Panc1 (cell line): ENCODE results near the gene ATP11C. TPM values are rescaled to one million over a fixed set of nuclear protein-coding genes. Genes with fewer than 3 reads are reported as not detected.
A peak's percentile ranks its signal among the peaks of the same experiment; 100 is the strongest.

Experiments used
- ATAC-seq: fragments of 200-7000 bp; cut with Tn5 transposase; 2 replicates; pipeline ENCODE4 v1.9.1; 2020; ENCODE audit warnings: mild to moderate bottlenecking, moderate library complexity
- BruUV-seq: library from RNA; stranded (reverse); fragments of 400-500 nt; replicated peaks from 2 replicates; lab custom pipeline; 2021; lab: Mats Ljungman, UMichigan
- CTCF ChIA-PET: fragments of 300-600 bp; sonication (Branson Sonifier 250); formaldehyde crosslinking; loops from one replicate; lab custom pipeline; 2022; ENCODE audit warnings: antibody characterized with exemption; lab: Charles Lee
- POLR2A ChIA-PET: fragments of 300-600 bp; sonication (Branson Sonifier 250); formaldehyde crosslinking; loops from one replicate; lab custom pipeline; 2022; ENCODE audit warnings: antibody characterized with exemption; lab: Charles Lee
- DNase-seq: peaks from one replicate; pipeline ENCODE4 v3.0.0-alpha.2; 2010; ENCODE audit warnings: low read depth, low spot score
- H3K27ac ChIP-seq: 2 replicates; pipeline ENCODE4 v1.5.1; 2011; ENCODE audit warnings: mild to moderate bottlenecking, low read length, inconsistent platforms
- H3K27me3 ChIP-seq: fragments of 200-500 bp; sonication (Bioruptor generic); 2 replicates; pipeline ENCODE4 v1.6.0; 2014; ENCODE audit warnings: low read length, inconsistent platforms; ENCODE audit not compliant: control insufficient read depth, insufficient read depth
- H3K36me3 ChIP-seq: fragments of 200-500 bp; sonication (Bioruptor generic); 2 replicates; pipeline ENCODE4 v1.5.1; 2014; ENCODE audit warnings: inconsistent platforms, mild to moderate bottlenecking, low read length, moderate library complexity; ENCODE audit not compliant: control insufficient read depth, insufficient read depth
- H3K4me1 ChIP-seq: 2 replicates; pipeline ENCODE4 v1.5.1; 2011; ENCODE audit warnings: inconsistent platforms, mild to moderate bottlenecking, low read length, moderate library complexity; ENCODE audit not compliant: control insufficient read depth, insufficient read depth
- H3K4me3 ChIP-seq, 2 experiments: 2 replicates each; pipeline ENCODE4 v1.5.1; 2011 to 2012; ENCODE audit warnings: low read depth in 2 of 2, low read length in 2 of 2, mild to moderate bottlenecking in 2 of 2, inconsistent platforms in 1 of 2, moderate library complexity in 1 of 2
- H3K9me3 ChIP-seq: fragments of 200-500 bp; sonication (Bioruptor generic); 2 replicates; pipeline ENCODE4 v1.5.1; 2014; ENCODE audit warnings: low read depth, mild to moderate bottlenecking, inconsistent platforms, low read length, moderate library complexity; ENCODE audit not compliant: control insufficient read depth, insufficient read depth
- POLR2AphosphoS5 ChIP-seq: IDR thresholded peaks from 2 replicates; pipeline ENCODE4 v1.6.1; 2012; ENCODE audit warnings: mild to moderate bottlenecking, low read depth, low read length, moderate library complexity
- SIN3A ChIP-seq: IDR thresholded peaks from 2 replicates; pipeline ENCODE4 v1.6.1; 2012; ENCODE audit warnings: low read depth, mild to moderate bottlenecking, low read length, moderate library complexity, borderline replicate concordance; ENCODE audit not compliant: insufficient read depth
- TCF7L2 ChIP-seq: IDR thresholded peaks from 2 replicates; pipeline ENCODE4 v1.6.1; 2011; ENCODE audit warnings: mild to moderate bottlenecking, low read depth, low read length, inconsistent platforms
- in situ Hi-C: cut with HindIII; loops from 2 replicates; pipeline ENCODE4 v1.10.0; 2016; ENCODE audit warnings: low sequenced_read_pairs, low pct_unique_long_range_greater_than_20kb
- intact Hi-C: fragments of 100-400 bp; cut with micrococcal nuclease; formaldehyde crosslinking; loops from one replicate; pipeline ENCODE4 v1.10.0; 2022; ENCODE audit not compliant: unreplicated experiment
- total RNA-seq: library from RNA; stranded (reverse); gene quantifications from one replicate; pipeline ENCODE4 v1.2.1, GENCODE V29; 2021; ENCODE audit not compliant: unreplicated experiment
- TF ChIP-seq, protein P1 (sequence below): fragments of 450-650 bp; IDR thresholded peaks from 2 replicates; pipeline ENCODE4 v1.5.1; 2017; ENCODE audit warnings: mild to moderate bottlenecking
- TF ChIP-seq, protein P2 (sequence below), 2 experiments: IDR thresholded peaks; 2 replicates each; pipeline ENCODE4 v1.6.1; 2011 to 2012; ENCODE audit warnings: low read depth in 2 of 2, control low read depth in 1 of 2, low read length in 1 of 2, mild to moderate bottlenecking in 1 of 2, moderate library complexity in 1 of 2; ENCODE audit not compliant: insufficient read depth in 1 of 2

The ATP11C gene
- total RNA-seq, 1 experiment from 2014 or later, result 61.3 TPM

DNA sequence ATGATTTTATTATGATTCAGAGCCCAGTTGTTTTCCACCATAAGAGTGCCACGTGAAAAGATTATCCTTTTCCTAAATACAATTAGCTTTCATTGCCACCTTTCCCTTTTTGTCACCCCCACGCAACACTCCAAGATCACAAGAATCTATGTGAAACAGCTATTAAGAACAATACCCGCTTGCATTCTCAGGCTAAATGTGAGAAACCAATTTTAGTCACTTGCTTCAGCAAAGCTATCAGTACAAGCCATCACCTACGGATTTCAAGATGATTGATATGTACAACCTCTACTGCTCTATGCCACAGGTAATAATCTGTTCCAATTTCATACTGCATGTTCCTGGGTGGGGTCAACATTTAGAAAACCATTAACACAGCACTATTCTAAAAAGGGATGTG is 2.5 kb downstream of the ATP11C start:
- in situ Hi-C loops, result no loop called here
- ATAC-seq (no peak), DNase-seq (no peak)
- peak overlapping the region; percentile 30 for H3K27ac ChIP-seq
- TF ChIP-seq SIN3A, result no peak
- TF ChIP-seq, protein P1, sequence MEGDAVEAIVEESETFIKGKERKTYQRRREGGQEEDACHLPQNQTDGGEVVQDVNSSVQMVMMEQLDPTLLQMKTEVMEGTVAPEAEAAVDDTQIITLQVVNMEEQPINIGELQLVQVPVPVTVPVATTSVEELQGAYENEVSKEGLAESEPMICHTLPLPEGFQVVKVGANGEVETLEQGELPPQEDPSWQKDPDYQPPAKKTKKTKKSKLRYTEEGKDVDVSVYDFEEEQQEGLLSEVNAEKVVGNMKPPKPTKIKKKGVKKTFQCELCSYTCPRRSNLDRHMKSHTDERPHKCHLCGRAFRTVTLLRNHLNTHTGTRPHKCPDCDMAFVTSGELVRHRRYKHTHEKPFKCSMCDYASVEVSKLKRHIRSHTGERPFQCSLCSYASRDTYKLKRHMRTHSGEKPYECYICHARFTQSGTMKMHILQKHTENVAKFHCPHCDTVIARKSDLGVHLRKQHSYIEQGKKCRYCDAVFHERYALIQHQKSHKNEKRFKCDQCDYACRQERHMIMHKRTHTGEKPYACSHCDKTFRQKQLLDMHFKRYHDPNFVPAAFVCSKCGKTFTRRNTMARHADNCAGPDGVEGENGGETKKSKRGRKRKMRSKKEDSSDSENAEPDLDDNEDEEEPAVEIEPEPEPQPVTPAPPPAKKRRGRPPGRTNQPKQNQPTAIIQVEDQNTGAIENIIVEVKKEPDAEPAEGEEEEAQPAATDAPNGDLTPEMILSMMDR, result no peak
- TF ChIP-seq, protein P2, sequence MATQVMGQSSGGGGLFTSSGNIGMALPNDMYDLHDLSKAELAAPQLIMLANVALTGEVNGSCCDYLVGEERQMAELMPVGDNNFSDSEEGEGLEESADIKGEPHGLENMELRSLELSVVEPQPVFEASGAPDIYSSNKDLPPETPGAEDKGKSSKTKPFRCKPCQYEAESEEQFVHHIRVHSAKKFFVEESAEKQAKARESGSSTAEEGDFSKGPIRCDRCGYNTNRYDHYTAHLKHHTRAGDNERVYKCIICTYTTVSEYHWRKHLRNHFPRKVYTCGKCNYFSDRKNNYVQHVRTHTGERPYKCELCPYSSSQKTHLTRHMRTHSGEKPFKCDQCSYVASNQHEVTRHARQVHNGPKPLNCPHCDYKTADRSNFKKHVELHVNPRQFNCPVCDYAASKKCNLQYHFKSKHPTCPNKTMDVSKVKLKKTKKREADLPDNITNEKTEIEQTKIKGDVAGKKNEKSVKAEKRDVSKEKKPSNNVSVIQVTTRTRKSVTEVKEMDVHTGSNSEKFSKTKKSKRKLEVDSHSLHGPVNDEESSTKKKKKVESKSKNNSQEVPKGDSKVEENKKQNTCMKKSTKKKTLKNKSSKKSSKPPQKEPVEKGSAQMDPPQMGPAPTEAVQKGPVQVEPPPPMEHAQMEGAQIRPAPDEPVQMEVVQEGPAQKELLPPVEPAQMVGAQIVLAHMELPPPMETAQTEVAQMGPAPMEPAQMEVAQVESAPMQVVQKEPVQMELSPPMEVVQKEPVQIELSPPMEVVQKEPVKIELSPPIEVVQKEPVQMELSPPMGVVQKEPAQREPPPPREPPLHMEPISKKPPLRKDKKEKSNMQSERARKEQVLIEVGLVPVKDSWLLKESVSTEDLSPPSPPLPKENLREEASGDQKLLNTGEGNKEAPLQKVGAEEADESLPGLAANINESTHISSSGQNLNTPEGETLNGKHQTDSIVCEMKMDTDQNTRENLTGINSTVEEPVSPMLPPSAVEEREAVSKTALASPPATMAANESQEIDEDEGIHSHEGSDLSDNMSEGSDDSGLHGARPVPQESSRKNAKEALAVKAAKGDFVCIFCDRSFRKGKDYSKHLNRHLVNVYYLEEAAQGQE (IDR thresholded peaks at IDR 0.05; ENCODE audit: insufficient read depth in 1 of 2, low read depth in 2 of 2, low read length in 1 of 2), result no peak
- no peak for TF ChIP-seq TCF7L2
- no peak for TF ChIP-seq POLR2AphosphoS5
- H3K4me1 ChIP-seq, result peaks cover 21% of the 10 kb centered on the region
- ChIA-PET CTCF (no interaction called here), POLR2A (no interaction called here)
- no TSS peak for BruUV-seq
- intact Hi-C loops, result no loop called here
- no peaks in the 10 kb centered on the region for H3K9me3 ChIP-seq
- no peaks in the 10 kb centered on the region; the same call in 1 of the 2 replicates for H3K36me3 ChIP-seq
- peak overlapping the region; percentile 76 to 93; a peak in 3 of 4 replicates for H3K4me3 ChIP-seq
- H3K27me3 ChIP-seq, result no peaks in the 10 kb centered on the region

DNA sequence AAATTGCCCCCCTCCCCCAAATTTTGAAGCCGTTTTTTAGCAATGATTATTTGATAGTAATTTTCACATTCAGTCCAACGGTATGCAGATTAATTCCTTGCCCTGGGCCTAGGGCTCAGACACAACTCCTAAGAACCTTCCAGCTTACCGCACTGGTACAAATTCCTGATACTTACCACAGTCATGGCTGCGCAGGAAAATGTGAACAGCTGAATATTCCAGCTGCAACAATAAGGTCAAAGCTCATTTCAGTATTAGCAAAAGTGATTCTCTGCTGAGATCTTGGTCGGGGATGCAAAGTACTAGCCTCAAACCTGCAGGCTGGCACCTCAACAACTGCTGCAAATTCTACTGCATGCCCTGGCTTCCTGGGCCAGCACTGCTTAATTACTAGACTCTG is 3.0 kb downstream of the ATP11C start:
- Histone ChIP-seq H3K9me3 (no peaks in the 10 kb centered on the region), H3K4me3 (peak overlapping the region in 1 of 2 experiments; percentile 8; a peak in 1 of 4 replicates), H3K4me1 (peaks cover 21% of the 10 kb centered on the region), H3K27me3 (no peaks in the 10 kb centered on the region), H3K36me3 (no peaks in the 10 kb centered on the region; the same call in 1 of the 2 replicates), H3K27ac (0 out of 2 replicates have a peak overlapping the region, but pooled peaks have one; percentile 31)
- no peak for TF ChIP-seq SIN3A
- no peak for TF ChIP-seq TCF7L2
- no peak for TF ChIP-seq POLR2AphosphoS5
- TF ChIP-seq, protein P2 (IDR thresholded peaks at IDR 0.05; ENCODE audit: insufficient read depth in 1 of 2, low read depth in 2 of 2, low read length in 1 of 2), result no peak
- TF ChIP-seq, protein P1, result no peak
- ATAC-seq (no peak), DNase-seq (no peak)
- in situ Hi-C loops (no loop called here), intact Hi-C loops (no loop called here)
- POLR2A ChIA-PET, result no interaction called here
- no TSS peak for BruUV-seq
- CTCF ChIA-PET, result no interaction called here
